ENCODE results near the gene MGLL.

DNA sequence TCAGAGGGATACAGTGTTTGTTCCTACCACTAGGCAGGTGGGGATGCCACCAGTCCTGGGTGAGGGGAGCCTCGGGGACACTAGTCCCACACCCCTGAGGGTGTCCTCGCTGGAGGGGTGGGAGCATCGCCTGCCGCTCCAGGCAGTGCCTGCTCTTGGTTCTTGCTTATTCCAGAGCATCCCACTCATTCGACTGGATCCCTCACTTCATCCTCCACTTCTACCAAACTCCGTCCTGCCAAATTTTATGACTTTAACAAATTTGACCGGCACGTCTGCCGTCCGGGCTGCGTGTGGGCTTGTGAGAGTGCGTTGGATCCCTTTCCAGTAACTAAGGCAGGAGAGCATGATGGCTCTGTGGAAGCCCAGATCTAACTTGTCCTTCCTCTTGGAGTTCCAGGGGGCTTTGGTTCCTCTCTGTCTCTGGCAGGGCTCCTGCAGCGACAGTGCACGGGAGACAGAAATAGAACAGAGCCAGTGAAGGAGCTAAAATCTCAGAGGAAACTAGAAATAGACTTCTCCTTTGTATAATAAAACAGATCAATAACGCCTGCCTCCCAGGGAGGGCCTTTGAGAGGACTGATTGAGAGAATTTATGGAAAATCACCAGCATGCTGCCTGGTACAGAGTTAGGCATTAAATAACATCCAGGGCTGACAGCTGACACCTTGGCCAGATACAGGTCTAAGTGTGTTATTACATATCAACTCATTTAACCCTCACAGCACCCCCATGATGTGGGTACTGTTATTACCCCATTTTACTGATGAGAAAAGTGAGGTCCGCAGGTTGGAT, 34.5 kb downstream of the MGLL start:
- TF ChIP-seq, protein P1, sequence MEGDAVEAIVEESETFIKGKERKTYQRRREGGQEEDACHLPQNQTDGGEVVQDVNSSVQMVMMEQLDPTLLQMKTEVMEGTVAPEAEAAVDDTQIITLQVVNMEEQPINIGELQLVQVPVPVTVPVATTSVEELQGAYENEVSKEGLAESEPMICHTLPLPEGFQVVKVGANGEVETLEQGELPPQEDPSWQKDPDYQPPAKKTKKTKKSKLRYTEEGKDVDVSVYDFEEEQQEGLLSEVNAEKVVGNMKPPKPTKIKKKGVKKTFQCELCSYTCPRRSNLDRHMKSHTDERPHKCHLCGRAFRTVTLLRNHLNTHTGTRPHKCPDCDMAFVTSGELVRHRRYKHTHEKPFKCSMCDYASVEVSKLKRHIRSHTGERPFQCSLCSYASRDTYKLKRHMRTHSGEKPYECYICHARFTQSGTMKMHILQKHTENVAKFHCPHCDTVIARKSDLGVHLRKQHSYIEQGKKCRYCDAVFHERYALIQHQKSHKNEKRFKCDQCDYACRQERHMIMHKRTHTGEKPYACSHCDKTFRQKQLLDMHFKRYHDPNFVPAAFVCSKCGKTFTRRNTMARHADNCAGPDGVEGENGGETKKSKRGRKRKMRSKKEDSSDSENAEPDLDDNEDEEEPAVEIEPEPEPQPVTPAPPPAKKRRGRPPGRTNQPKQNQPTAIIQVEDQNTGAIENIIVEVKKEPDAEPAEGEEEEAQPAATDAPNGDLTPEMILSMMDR (IDR thresholded peaks at IDR 0.05): no peak
- no peak for TF ChIP-seq POLR2A (IDR thresholded peaks at IDR 0.05)

All from breast epithelium (tissue), 3 donors.